Tibial nerve (tissue), 4 donors: ENCODE results near the gene PRDM2. TPM values are rescaled to one million over a fixed set of nuclear protein-coding genes. Genes with fewer than 3 reads are reported as not detected.

Experiments used
- DNase-seq, 2 donors: peaks; one replicate each; pipeline ENCODE4 v3.0.0-alpha.2; 2019; ENCODE audit warnings: low spot score in 2 of 2
- H3K27ac ChIP-seq, 4 donors: fragments of 200-600 bp; sonication (generic) in 3 of 4; one replicate each; pipeline ENCODE4 v1.5.1; 2017 to 2019; ENCODE audit warnings: mild to moderate bottlenecking in 1 of 4
- H3K27me3 ChIP-seq, 2 donors: fragments of 200-600 bp; sonication (generic) in 1 of 2; one replicate each; pipeline versions ENCODE4 v1.5.1 to v1.6.0; 2017 to 2019
- H3K36me3 ChIP-seq, 3 donors: fragments of 200-600 bp; sonication (generic); one replicate each; pipeline ENCODE4 v1.5.1; 2018 to 2019
- H3K4me1 ChIP-seq, 4 donors: fragments of 200-600 bp; sonication (generic) in 3 of 4; one replicate each; pipeline ENCODE4 v1.5.1; 2017 to 2019
- H3K4me3 ChIP-seq, 4 donors: fragments of 200-600 bp; sonication (generic) in 3 of 4; one replicate each; pipeline ENCODE4 v1.5.1; 2017 to 2019; ENCODE audit warnings: mild to moderate bottlenecking in 1 of 4, moderate library complexity in 1 of 4
- H3K9me3 ChIP-seq, 4 donors: fragments of 200-600 bp; sonication (generic) in 3 of 4; one replicate each; pipeline ENCODE4 v1.5.1; 2017 to 2019
- EP300 ChIP-seq, 2 donors: sonication (generic); formaldehyde crosslinking; IDR thresholded peaks; one replicate each; pipeline ENCODE4 v1.6.1; 2017; ENCODE audit warnings: antibody characterized with exemption in 2 of 2, mild to moderate bottlenecking in 1 of 2
- POLR2A ChIP-seq, 2 donors: fragments of 450-650 bp; IDR thresholded peaks; one replicate each; pipeline ENCODE4 v1.6.1; 2017; ENCODE audit warnings: antibody characterized with exemption in 2 of 2, mild to moderate bottlenecking in 2 of 2, moderate library complexity in 2 of 2
- WGBS, 2 donors: methylation state at CpG; one replicate each; pipeline ENCODE4 v1.1.5; 2018; 5-methylcytosine and 5-hydroxymethylcytosine counted together
- total RNA-seq, 4 donors: library from RNA; depleted of rRNA; stranded (reverse); fragments of >200 nt; gene quantifications; one replicate each; pipeline ENCODE4 v1.1.0, GENCODE V29; 2016
- TF ChIP-seq, protein P1 (sequence below), 5 experiments: fragments of 200-600 bp in 3 of 5; fragments of 450-650 bp in 2 of 5; sonication (generic) in 3 of 5; IDR thresholded peaks; one replicate each; pipeline ENCODE4 v1.5.1; 2016 to 2019; ENCODE audit warnings: antibody characterized with exemption in 5 of 5, mild to moderate bottlenecking in 3 of 5, moderate library complexity in 2 of 5

Gene PRDM2
- total RNA-seq, 4 donors from 2014 or later: 26.4 to 48.8 (median 46.5) TPM

DNA sequence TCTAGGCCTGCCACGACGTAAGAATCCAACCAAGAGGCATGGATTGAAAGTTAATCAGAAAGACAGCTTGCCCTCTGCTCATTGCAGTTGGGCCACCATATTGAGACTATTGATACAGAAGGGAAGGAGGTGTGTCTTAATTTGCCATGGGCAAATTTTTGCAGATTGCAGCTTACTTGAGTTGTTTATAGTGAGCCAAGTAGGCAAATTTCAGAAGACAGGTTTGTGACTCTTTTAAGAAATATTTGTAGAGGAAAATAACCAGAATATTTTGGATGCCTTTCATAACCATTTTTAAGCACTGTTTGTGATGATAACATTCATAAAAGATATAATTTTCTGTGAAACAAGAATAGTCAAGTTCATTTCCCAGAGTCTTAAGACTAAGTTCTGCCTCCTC, 74.1 kb downstream of the PRDM2 start:
- Histone ChIP-seq H3K4me3 (no peak overlapping the region), H3K4me1 (peaks cover 0 to 10% (median 0%) of the 10 kb centered on the region in 4 donors), H3K27ac (no peak overlapping the region), H3K9me3 (no peaks in the 10 kb centered on the region), H3K36me3 (peaks cover 0 to 60% (median 14%) of the 10 kb centered on the region in 3 donors), H3K27me3 (no peaks in the 10 kb centered on the region)
- TF ChIP-seq EP300 (IDR thresholded peaks at IDR 0.05) (no peak), POLR2A (IDR thresholded peaks at IDR 0.05) (no peak)
- TF ChIP-seq, protein P1, sequence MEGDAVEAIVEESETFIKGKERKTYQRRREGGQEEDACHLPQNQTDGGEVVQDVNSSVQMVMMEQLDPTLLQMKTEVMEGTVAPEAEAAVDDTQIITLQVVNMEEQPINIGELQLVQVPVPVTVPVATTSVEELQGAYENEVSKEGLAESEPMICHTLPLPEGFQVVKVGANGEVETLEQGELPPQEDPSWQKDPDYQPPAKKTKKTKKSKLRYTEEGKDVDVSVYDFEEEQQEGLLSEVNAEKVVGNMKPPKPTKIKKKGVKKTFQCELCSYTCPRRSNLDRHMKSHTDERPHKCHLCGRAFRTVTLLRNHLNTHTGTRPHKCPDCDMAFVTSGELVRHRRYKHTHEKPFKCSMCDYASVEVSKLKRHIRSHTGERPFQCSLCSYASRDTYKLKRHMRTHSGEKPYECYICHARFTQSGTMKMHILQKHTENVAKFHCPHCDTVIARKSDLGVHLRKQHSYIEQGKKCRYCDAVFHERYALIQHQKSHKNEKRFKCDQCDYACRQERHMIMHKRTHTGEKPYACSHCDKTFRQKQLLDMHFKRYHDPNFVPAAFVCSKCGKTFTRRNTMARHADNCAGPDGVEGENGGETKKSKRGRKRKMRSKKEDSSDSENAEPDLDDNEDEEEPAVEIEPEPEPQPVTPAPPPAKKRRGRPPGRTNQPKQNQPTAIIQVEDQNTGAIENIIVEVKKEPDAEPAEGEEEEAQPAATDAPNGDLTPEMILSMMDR (IDR thresholded peaks at IDR 0.05): no peak
- DNase-seq: no peak
- 91 to 97% methylated on average over 2 of the region's 2 CpGs for WGBS, 2 donors

DNA sequence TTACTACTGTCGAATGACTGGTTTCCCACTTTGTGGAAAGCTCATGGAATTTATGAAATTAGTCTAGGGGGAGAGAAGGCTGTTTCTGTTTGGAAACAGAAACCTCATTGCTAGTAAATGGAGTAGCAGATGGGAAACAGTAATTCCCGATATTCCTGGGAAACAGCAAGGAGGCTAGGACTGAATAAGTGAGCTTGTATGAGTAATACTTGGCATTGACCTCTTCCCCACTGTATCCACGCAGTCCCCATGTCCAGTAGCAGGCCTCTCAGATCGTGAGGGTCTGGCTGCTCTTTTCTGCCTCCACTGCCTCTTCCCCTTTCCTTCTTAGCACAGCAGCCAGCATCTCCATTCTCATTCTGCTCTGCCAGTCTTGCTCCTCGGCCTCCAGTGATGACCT, 75.5 kb downstream of the PRDM2 start:
- Histone ChIP-seq H3K4me3 (no peak overlapping the region), H3K27ac (no peak overlapping the region), H3K9me3 (no peaks in the 10 kb centered on the region), H3K36me3 (peaks cover 0 to 74% (median 20%) of the 10 kb centered on the region in 3 donors), H3K27me3 (no peaks in the 10 kb centered on the region), H3K4me1 (peaks cover 0 to 4% (median 0%) of the 10 kb centered on the region in 4 donors)
- TF ChIP-seq, protein P1 (IDR thresholded peaks at IDR 0.05): no peak
- TF ChIP-seq POLR2A (IDR thresholded peaks at IDR 0.05) (no peak), EP300 (IDR thresholded peaks at IDR 0.05) (no peak)
- 73 to 74% methylated on average over 5 of the region's 5 CpGs for WGBS, 2 donors
- DNase-seq: no peak

DNA sequence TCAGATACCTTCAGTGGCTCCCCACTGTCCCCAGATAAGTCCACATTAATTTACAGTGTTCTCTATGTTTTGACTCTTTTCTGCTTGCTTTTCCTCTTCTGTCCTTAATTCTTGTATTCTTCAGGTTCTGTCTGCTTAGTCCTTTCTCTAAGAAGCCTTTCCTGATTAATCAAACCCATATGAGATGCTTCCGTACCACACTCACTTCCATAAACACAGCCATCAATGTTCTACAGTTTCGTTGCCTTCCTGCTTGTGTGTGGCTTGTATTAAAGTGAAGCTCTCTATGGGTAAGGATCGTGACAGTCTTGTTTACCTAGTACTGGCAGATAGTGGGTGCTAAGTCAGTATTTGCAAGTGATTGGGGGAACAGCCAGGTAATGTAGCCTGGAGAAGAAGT, 75.9 kb downstream of the PRDM2 start:
- no peak for DNase-seq
- Histone ChIP-seq H3K36me3 (peaks cover 0 to 78% (median 20%) of the 10 kb centered on the region in 3 donors), H3K9me3 (no peaks in the 10 kb centered on the region), H3K27ac (no peak overlapping the region), H3K4me3 (no peak overlapping the region), H3K27me3 (no peaks in the 10 kb centered on the region), H3K4me1 (peaks cover 0 to 4% (median 0%) of the 10 kb centered on the region in 4 donors)
- no peak for TF ChIP-seq EP300 (IDR thresholded peaks at IDR 0.05)
- TF ChIP-seq POLR2A (IDR thresholded peaks at IDR 0.05): no peak
- TF ChIP-seq, protein P1 (IDR thresholded peaks at IDR 0.05): no peak
- WGBS, 2 donors: 84 to 85% methylated on average over 3 of the region's 3 CpGs

DNA sequence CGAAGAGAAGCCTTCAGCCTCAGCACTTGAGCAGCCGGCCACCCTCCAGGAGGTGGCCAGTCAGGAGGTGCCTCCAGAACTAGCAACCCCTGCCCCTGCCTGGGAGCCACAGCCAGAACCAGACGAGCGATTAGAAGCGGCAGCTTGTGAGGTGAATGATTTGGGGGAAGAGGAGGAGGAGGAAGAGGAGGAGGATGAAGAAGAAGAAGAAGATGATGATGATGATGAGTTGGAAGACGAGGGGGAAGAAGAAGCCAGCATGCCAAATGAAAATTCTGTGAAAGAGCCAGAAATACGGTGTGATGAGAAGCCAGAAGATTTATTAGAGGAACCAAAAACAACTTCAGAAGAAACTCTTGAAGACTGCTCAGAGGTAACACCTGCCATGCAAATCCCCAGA, 78.4 kb downstream of the PRDM2 start:
- TF ChIP-seq, protein P1 (IDR thresholded peaks at IDR 0.05): no peak
- TF ChIP-seq EP300 (IDR thresholded peaks at IDR 0.05) (no peak), POLR2A (IDR thresholded peaks at IDR 0.05) (no peak)
- H3K27ac ChIP-seq: no peak overlapping the region
- no peaks in the 10 kb centered on the region for H3K9me3 ChIP-seq
- H3K4me1 ChIP-seq: peaks cover 0 to 21% (median 7%) of the 10 kb centered on the region in 4 donors
- H3K36me3 ChIP-seq: peaks cover 0 to 86% (median 24%) of the 10 kb centered on the region in 3 donors
- H3K4me3 ChIP-seq: no peak overlapping the region
- no peak for DNase-seq
- H3K27me3 ChIP-seq: no peaks in the 10 kb centered on the region
- WGBS, 2 donors: 95 to 96% methylated on average over 7 of the region's 7 CpGs

DNA sequence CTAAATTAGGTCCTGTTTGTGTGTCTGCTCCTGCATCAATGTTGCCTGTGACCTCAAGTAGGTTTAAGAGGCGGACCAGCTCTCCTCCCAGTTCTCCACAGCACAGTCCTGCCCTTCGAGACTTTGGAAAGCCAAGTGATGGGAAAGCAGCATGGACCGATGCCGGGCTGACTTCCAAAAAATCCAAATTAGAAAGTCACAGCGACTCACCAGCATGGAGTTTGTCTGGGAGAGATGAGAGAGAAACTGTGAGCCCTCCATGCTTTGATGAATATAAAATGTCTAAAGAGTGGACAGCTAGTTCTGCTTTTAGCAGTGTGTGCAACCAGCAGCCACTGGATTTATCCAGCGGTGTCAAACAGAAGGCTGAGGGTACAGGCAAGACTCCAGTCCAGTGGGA, 79.9 kb downstream of the PRDM2 start:
- DNase-seq: no peak
- no peaks in the 10 kb centered on the region for H3K27me3 ChIP-seq
- 88 to 93% methylated on average over 6 of the region's 6 CpGs for WGBS, 2 donors
- H3K4me1 ChIP-seq: peaks cover 0 to 32% (median 7%) of the 10 kb centered on the region in 4 donors
- TF ChIP-seq EP300 (IDR thresholded peaks at IDR 0.05) (no peak), POLR2A (IDR thresholded peaks at IDR 0.05) (no peak)
- TF ChIP-seq, protein P1 (IDR thresholded peaks at IDR 0.05): no peak
- H3K9me3 ChIP-seq: no peaks in the 10 kb centered on the region
- peaks cover 0 to 72% (median 24%) of the 10 kb centered on the region in 3 donors for H3K36me3 ChIP-seq
- no peak overlapping the region for H3K27ac ChIP-seq
- H3K4me3 ChIP-seq: no peak overlapping the region
